UCSD-AML1 (cell line): ENCODE data around the gene NDOR1.
"Not testable (repeated sequence)": the region's sequence is repeated elsewhere in the genome, so short reads cannot be mapped to it uniquely, and the experiment has no call there.

Source experiments
- DNase-seq: peaks from one replicate; lab custom pipeline; 2025; ENCODE audit not compliant: unreplicated experiment; lab: John Stamatoyannopoulos, UW

The NDOR1 gene

DNA sequence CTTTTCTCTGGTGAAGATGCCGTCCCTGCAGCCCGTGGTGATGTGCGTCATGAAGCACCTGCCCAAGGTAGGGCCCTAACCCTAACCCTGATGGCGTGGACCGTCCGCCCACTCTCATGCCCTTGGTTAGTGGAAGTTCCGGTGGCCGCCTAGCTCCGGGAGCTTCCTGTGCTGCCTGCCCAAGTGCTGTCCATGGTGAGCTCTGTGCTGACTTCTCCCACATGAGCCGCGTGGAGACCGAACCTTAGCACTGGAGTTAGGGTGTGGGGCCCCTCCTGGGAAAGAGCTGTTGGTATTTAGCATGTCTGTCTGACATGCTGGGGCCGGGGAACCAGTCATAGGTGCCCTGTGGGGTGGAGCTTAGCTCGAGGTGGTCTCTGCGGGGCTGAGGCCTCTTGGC lies 50.9 kb downstream of the NDOR1 start:
- no peak for DNase-seq

GRCh38 chr9:137256856-137257255 lies 51.4 kb downstream of the NDOR1 start:
- no peak for DNase-seq

DNA sequence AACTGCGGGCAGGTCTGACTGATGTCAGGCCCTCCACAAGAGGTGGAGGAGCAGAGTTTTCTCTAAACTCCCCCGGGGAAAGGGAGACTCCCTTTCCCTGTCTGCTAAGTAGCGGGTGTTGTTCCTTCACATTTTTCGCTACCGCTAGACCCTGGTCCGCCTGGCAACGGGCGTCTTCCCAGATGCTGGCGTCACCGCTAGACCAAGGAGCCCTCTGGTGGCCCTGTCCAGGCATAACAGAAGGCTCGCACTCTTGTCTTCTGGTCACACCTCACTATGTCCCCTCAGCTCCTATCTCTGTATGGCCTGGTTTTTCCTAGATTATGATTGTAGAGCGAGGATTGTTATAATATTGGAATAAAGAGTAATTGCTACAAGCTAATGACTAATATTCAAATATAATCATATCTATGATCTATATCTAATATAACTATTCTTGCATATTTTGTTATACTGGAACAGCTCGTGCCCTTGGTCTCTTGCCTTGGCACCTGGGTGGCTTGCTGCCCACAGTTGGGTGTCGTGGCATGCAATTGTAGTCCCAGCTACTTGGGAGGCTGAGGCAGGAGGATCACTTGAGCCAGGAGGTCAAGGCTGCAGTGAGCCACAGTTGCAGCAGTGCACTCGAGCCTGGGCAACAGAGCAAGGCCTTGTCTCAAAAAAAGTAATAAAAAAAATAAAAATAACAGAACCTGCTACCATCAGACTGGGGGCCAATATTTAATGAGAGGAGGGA lies 56.8 kb downstream of the NDOR1 start:
- DNase-seq = not testable (repeated sequence)

- no peak for DNase-seq
Observed at GRCh38 chr9:137262909-137263285, 57.4 kb downstream of the NDOR1 start.

DNA sequence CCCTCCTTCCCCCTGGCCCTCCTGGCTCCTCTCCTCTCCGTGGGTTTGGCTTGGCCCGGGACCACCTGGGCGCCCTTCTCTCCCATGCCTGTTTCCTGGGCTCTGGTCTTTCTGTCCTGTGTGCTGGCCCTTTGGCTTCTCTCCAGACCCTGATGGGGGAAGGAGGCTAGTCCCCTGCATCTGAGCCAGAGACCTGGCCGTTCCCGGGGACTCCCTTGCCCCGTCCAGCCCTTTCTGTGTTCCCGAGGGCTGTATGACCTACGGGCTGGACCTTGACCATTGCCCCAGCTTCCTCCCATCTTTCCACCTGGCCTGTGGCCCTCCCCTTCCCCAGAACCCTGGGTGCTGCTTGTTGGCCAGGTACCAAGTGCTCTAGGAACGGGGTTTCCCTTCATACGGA lies 58.0 kb downstream of the NDOR1 start:
- no peak for DNase-seq

DNA sequence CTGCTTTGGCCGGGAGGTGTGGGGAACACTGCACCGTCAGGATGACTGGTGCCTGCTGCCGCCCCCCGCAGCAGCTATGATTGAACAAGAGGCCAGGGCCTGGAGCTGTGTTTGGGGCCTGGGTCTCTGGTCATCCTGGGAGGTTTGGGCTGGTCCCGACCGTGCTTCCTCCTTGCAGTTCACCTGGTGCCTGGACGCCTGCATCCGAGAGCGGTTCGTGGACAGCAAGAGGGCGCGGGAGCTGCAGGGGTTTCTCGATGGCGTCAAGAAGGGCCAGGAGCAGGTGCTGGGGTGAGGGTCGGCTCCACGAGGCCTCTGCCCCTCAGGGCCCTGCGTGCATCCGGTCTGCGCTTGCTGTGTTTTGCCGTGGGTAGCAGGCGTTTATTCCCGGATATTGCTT lies 58.6 kb downstream of the NDOR1 start:
- no peak for DNase-seq

DNA sequence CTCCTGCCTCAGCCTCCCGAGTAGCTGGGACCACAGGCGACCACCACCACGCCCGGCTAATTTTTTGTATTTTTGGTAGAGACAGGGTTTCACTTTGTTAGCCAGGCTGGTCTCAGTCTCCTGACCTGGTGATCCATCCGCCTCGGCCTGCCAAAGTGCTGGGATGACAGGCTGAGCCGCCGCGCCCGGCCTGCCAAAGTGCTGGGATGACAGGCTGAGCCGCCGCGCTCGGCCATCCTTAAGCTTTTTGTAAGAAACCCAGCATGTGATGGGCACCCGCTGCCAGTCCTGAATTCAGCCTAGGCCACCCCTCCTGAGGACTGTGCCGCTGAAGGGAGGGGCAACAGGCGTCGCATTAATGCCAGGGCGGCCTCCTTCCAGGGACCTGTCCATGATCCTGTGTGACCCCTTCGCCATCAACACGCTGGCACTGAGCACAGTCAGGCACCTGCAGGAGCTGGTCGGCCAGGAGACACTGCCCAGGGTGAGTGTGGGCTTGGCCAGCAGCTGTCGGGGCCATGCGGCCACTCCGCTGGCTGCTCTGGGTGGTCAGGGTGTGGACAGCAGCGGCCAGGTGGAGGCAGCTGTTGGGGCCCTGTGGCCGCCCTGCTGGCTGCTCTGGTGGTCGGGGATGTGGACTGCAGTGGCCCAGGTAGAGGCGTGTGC lies 60.1 kb downstream of the NDOR1 start:
- no peak for DNase-seq

DNA sequence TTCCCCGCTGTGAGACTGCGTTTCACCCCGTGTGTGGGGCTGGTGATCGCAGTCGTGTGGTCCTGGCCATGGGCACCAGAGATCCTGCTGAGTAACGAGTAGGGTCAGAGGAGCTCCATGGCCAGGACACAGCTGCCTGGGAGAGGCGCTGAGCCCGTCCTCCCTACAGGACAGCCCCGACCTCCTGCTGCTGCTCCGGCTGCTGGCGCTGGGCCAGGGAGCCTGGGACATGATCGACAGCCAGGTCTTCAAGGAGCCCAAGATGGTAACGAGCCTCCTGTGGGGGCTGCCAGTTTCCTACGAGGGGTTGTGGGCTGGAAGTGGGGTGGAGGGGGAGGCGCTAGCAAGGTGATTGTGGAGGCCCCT lies 60.6 kb downstream of the NDOR1 start:
- DNase-seq = no peak
